ENCODE data around the gene ABCA13.

ABCA13 gene

GRCh38 chr7:48300301-48300700 is 129.0 kb downstream of the ABCA13 start:
- DNase-seq: no peak

- no peak for DNase-seq
Observed at GRCh38 chr7:48301201-48301600, 129.9 kb downstream of the ABCA13 start.

- DNase-seq: no peak
Observed at GRCh38 chr7:48304641-48305040, 133.4 kb downstream of the ABCA13 start.

GRCh38 chr7:48305661-48306060 is 134.4 kb downstream of the ABCA13 start:
- DNase-seq: no peak

GRCh38 chr7:48307041-48307714 is 135.9 kb downstream of the ABCA13 start:
- no peak for DNase-seq

GRCh38 chr7:48309720-48310119 is 138.5 kb downstream of the ABCA13 start:
- DNase-seq: no peak

- no peak for DNase-seq
Observed at GRCh38 chr7:48311464-48312100, 140.3 kb downstream of the ABCA13 start.

- no peak for DNase-seq
Observed at GRCh38 chr7:48312151-48312550, 140.9 kb downstream of the ABCA13 start.

GRCh38 chr7:48316768-48317167 is 145.5 kb downstream of the ABCA13 start:
- no peak for DNase-seq

GRCh38 chr7:48317360-48317759 is 146.1 kb downstream of the ABCA13 start:
- DNase-seq: no peak

- DNase-seq: no peak
Observed at GRCh38 chr7:48321319-48322010, 150.2 kb downstream of the ABCA13 start.

- peak; percentile 3 for DNase-seq
Observed at GRCh38 chr7:48337012-48337621, 165.9 kb downstream of the ABCA13 start.

GRCh38 chr7:48337781-48338180 is 166.5 kb downstream of the ABCA13 start:
- no peak for DNase-seq

GRCh38 chr7:48347230-48347825 is 176.1 kb downstream of the ABCA13 start:
- DNase-seq: no peak

- DNase-seq: no peak
Observed at GRCh38 chr7:48350515-48350914, 179.3 kb downstream of the ABCA13 start.

- no peak for DNase-seq
Observed at GRCh38 chr7:48351900-48352299, 180.6 kb downstream of the ABCA13 start.

- no peak for DNase-seq
Observed at GRCh38 chr7:48355346-48355745, 184.1 kb downstream of the ABCA13 start.

- no peak for DNase-seq
Observed at GRCh38 chr7:48360574-48360973, 189.3 kb downstream of the ABCA13 start.

GRCh38 chr7:48363174-48363573 is 191.9 kb downstream of the ABCA13 start:
- DNase-seq: no peak

- DNase-seq: no peak
Observed at GRCh38 chr7:48365010-48365409, 193.8 kb downstream of the ABCA13 start.

GRCh38 chr7:48366096-48366495 is 194.8 kb downstream of the ABCA13 start:
- no peak for DNase-seq

- DNase-seq: no peak
Observed at GRCh38 chr7:48376263-48376662, 205.0 kb downstream of the ABCA13 start.

- DNase-seq: no peak
Observed at GRCh38 chr7:48380921-48381320, 209.7 kb downstream of the ABCA13 start.

Measured in GDM1 (cell line).